Liver (tissue), 3 donors: Measurements from ENCODE around the gene VEGFA.

Source experiments
- CTCF ChIP-seq: fragments of 150-350 bp; IDR thresholded peaks from 2 replicates; pipeline ENCODE4 v1.5.1; 2017; ENCODE audit warnings: improper control_type of control experiment, low read depth, low read length; ENCODE audit not compliant: missing input control
- EGR1 ChIP-seq, 2 donors: IDR thresholded peaks; 2 replicates each; pipeline ENCODE4 v1.6.1; 2016 to 2018; ENCODE audit warnings: antibody characterized with exemption in 2 of 2, low read depth in 2 of 2
- FOXA1 ChIP-seq: IDR thresholded peaks from 2 replicates; pipeline ENCODE4 v1.6.1; 2016; ENCODE audit warnings: antibody characterized with exemption
- FOXA2 ChIP-seq: IDR thresholded peaks from 2 replicates; pipeline ENCODE4 v1.6.1; 2016; ENCODE audit warnings: antibody characterized with exemption
- HNF4A ChIP-seq, 2 donors: conservative IDR thresholded peaks; 2 replicates each; pipeline ENCODE4 v1.6.1; 2016; ENCODE audit warnings: antibody characterized with exemption in 2 of 2, mild to moderate bottlenecking in 2 of 2
- HNF4G ChIP-seq: IDR thresholded peaks from 2 replicates; pipeline ENCODE4 v1.6.1; 2016; ENCODE audit warnings: antibody characterized with exemption
- MAX ChIP-seq: IDR thresholded peaks from 2 replicates; pipeline ENCODE4 v1.6.1; 2016; ENCODE audit warnings: antibody characterized with exemption
- RAD21 ChIP-seq, 2 donors: IDR thresholded peaks; 2 replicates each; pipeline ENCODE4 v1.6.1; 2016; ENCODE audit warnings: antibody characterized with exemption in 2 of 2, mild to moderate bottlenecking in 2 of 2
- REST ChIP-seq: IDR thresholded peaks from 2 replicates; pipeline ENCODE4 v1.6.1; 2016; ENCODE audit warnings: antibody characterized with exemption, mild to moderate bottlenecking
- RXRA ChIP-seq, 2 donors: IDR thresholded peaks; 2 replicates each; pipeline ENCODE4 v1.6.1; 2017 to 2018; ENCODE audit warnings: antibody characterized with exemption in 2 of 2, mild to moderate bottlenecking in 1 of 2
- TAF1 ChIP-seq: conservative IDR thresholded peaks from 2 replicates; pipeline ENCODE4 v1.6.1; 2016; ENCODE audit warnings: antibody characterized with exemption, mild to moderate bottlenecking
- ZBTB33 ChIP-seq: IDR thresholded peaks from 2 replicates; pipeline ENCODE4 v1.6.1; 2016; ENCODE audit warnings: antibody characterized with exemption
- donor health status: healthy.
- donor health status: healthy.

GRCh38 chr6:43746071-43746470, 23.9 kb upstream of the VEGFA start:
- TF ChIP-seq FOXA1 (no peak), CTCF (no peak), ZBTB33 (no peak), TAF1 (no peak), RAD21 (IDR thresholded peaks at IDR 0.05) (no peak), REST (no peak), RXRA (IDR thresholded peaks at IDR 0.05) (no peak), MAX (no peak), EGR1 (IDR thresholded peaks at IDR 0.05; ENCODE audit: low read depth in 2 of 2) (no peak), HNF4G (no peak), FOXA2 (no peak), HNF4A (conservative IDR thresholded peaks at IDR 0.05) (no peak)
